ENCODE data around the gene NSG1.
"Not testable (repeated sequence)": the region's sequence is repeated elsewhere in the genome, so short reads cannot be mapped to it uniquely, and the experiment has no call there.

The NSG1 gene

DNA sequence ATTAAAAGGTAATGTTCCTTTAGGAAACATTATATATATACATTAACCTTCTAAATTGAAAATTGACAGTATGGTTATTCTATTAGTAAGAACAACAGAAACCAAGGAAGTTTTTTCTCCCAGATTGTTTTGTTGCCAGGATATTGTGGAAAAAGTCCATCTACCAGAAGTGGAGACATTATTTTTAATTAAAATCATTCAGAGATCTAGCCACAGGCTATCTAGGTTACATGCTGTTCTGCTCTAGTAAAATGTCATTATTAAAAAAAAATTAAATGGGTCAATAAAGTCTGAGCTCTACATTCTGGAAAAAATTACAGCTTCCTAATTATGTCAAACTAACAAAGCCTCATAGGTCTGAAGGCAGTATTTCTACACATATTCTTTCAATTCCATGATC lies 74.3 kb downstream of the NSG1 start:
- FAIRE-seq (no peak), DNase-seq (ENCODE audit: insufficient read length, low spot score) (no peak)
- TF ChIP-seq PAX5 (IDR thresholded peaks at IDR 0.05; ENCODE audit: insufficient read depth, low read length, severe bottlenecking) (no peak), POLR2A (IDR thresholded peaks at IDR 0.05; ENCODE audit: low read depth, low read length) (no peak)

DNA sequence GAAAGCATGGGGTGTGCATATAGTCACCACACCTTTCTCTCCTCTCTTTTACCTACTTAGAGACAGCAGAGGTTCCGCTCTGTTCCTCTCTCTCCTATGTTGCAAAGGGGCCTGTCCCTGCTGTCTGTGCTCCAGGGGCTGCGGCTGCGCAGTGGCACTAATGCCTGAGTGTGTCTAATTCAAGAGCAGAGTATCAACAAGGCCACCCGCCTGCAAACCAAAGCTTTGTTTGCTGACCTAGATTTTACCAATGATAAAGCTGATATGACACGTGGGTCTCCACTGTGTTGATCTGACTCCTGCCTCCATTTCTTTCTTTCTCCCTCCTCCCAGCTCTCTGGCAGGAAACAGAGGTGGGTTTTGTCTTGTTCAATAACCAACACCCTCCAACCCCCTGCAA lies 74.9 kb downstream of the NSG1 start:
- DNase-seq (ENCODE audit: insufficient read length, low spot score), result no peak
- FAIRE-seq, result no peak
- TF ChIP-seq POLR2A (IDR thresholded peaks at IDR 0.05; ENCODE audit: low read depth, low read length) (no peak), POU2F2 (IDR thresholded peaks at IDR 0.05; ENCODE audit: low read depth, low read length) (no peak), POLR2AphosphoS5 (IDR thresholded peaks at IDR 0.05; ENCODE audit: low read depth, low read length) (no peak), PAX5 (IDR thresholded peaks at IDR 0.05; ENCODE audit: insufficient read depth, low read length, severe bottlenecking) (no peak), SPI1 (IDR thresholded peaks at IDR 0.05; ENCODE audit: low read depth, low read length) (no peak), TAF1 (IDR thresholded peaks at IDR 0.05; ENCODE audit: low read depth, low read length) (no peak)

GRCh38 chr4:4462970-4463369 lies 76.1 kb downstream of the NSG1 start:
- no peak for DNase-seq (ENCODE audit: insufficient read length, low spot score)
- no peak for FAIRE-seq
- no peak for TF ChIP-seq PAX5 (IDR thresholded peaks at IDR 0.05; ENCODE audit: insufficient read depth, low read length, severe bottlenecking)
- no peak for TF ChIP-seq POU2F2 (IDR thresholded peaks at IDR 0.05; ENCODE audit: low read depth, low read length)
- TF ChIP-seq POLR2A (IDR thresholded peaks at IDR 0.05; ENCODE audit: low read depth, low read length), result no peak
- TF ChIP-seq POLR2AphosphoS5 (IDR thresholded peaks at IDR 0.05; ENCODE audit: low read depth, low read length), result no peak
- no peak for TF ChIP-seq TAF1 (IDR thresholded peaks at IDR 0.05; ENCODE audit: low read depth, low read length)
- no peak for TF ChIP-seq SPI1 (IDR thresholded peaks at IDR 0.05; ENCODE audit: low read depth, low read length)

GRCh38 chr4:4465238-4465637 lies 78.3 kb downstream of the NSG1 start:
- FAIRE-seq; DNase-seq (ENCODE audit: insufficient read length, low spot score): not testable (repeated sequence)

All from GM12891 (cell line).